Activated T-cell treated with anti-CD3 and anti-CD28 coated beads, Interleukin-2, amount 50 U/mL, for 72 hours (primary cell): Measurements from ENCODE around the gene OR6C3. TPM values are rescaled to one million over a fixed set of nuclear protein-coding genes. Genes with fewer than 3 reads are reported as not detected.

ENCODE experiments used
- total RNA-seq, 2 donors: library from RNA; stranded (reverse); gene quantifications; one replicate each; pipeline ENCODE4 v1.2.3, GENCODE V29; 2022

The OR6C3 gene
- total RNA-seq, 2 donors from 2014 or later, result not detected

Other genes with a start within 250 kb of the OR6C3 start
- not detected for gene OR9K2, start 204.3 kb upstream of the OR6C3 start, total RNA-seq
- not detected for gene OR10A7, start 109.7 kb upstream of the OR6C3 start, total RNA-seq
- gene OR6C74, start 86.1 kb upstream of the OR6C3 start, total RNA-seq, result not detected
- not detected for gene OR6C6, start 34.2 kb upstream of the OR6C3 start, total RNA-seq
- gene OR6C1, start 16.4 kb upstream of the OR6C3 start, total RNA-seq, result not detected
- not detected for gene OR6C75, start 32.2 kb downstream of the OR6C3 start, total RNA-seq
- not detected for gene OR6C65, start 69.8 kb downstream of the OR6C3 start, total RNA-seq
- gene OR6C76, start 95.5 kb downstream of the OR6C3 start, total RNA-seq, result not detected
- gene OR6C2, start 113.3 kb downstream of the OR6C3 start, total RNA-seq, result not detected
- gene OR6C70, start 139.4 kb downstream of the OR6C3 start, total RNA-seq, result under 1 TPM in 1 of 2 donors, not detected in 1; 0.26 TPM
- not detected for gene OR6C68, start 161.6 kb downstream of the OR6C3 start, total RNA-seq
- not detected for gene OR6C4, start 218.9 kb downstream of the OR6C3 start, total RNA-seq
- gene OR2AP1, start 241.7 kb downstream of the OR6C3 start, total RNA-seq, result not detected